WTC11 (cell line): ENCODE measurements around the gene SON.

Experiments used
- CTCF ChIP-seq: fragments of 200-600 bp; IDR thresholded peaks from 2 replicates; pipeline ENCODE4 v1.8.0; 2022; ENCODE audit warnings: antibody characterized with exemption
- ELF4 ChIP-seq: sonication (generic); formaldehyde crosslinking; IDR thresholded peaks from 2 replicates; pipeline ENCODE4 v1.8.1; 2022; ENCODE audit warnings: low read depth, mild to moderate bottlenecking, moderate library complexity, missing genetic modification reagents
- HMGXB4 ChIP-seq: sonication (generic); formaldehyde crosslinking; IDR thresholded peaks from 2 replicates; pipeline ENCODE4 v1.8.1; 2023; ENCODE audit warnings: mild to moderate bottlenecking, moderate library complexity, missing genetic modification reagents
- MLX ChIP-seq: sonication (generic); formaldehyde crosslinking; IDR thresholded peaks from 2 replicates; pipeline ENCODE4 v1.8.1; 2023; ENCODE audit warnings: mild to moderate bottlenecking, missing genetic modification reagents, moderate library complexity
- NFYB ChIP-seq: sonication (generic); formaldehyde crosslinking; conservative IDR thresholded peaks from 2 replicates; pipeline ENCODE4 v1.8.0; 2022; ENCODE audit warnings: low read depth, missing genetic modification reagents
- TP53 ChIP-seq: sonication (generic); formaldehyde crosslinking; IDR thresholded peaks from 2 replicates; pipeline ENCODE4 v1.8.1; 2023; ENCODE audit warnings: mild to moderate bottlenecking, missing genetic modification reagents
- USF2 ChIP-seq: sonication (generic); formaldehyde crosslinking; IDR thresholded peaks from 2 replicates; pipeline ENCODE4 v1.8.1; 2023; ENCODE audit warnings: mild to moderate bottlenecking, missing genetic modification reagents, moderate library complexity
- ZNF416 ChIP-seq: fragments of 250-450 bp; sonication (Bioruptor Pico); IDR thresholded peaks from 2 replicates; pipeline ENCODE4 v1.9.0; 2021; ENCODE audit warnings: mild to moderate bottlenecking, inconsistent platforms

GRCh38 chr21:33511639-33512038 lies 31.2 kb upstream of the SON start:
- TF ChIP-seq MLX (CRISPR knock-in tag) (no peak), HMGXB4 (CRISPR knock-in tag) (no peak), TP53 (CRISPR knock-in tag) (no peak), CTCF (no peak), ELF4 (no peak), ZNF416 (CRISPR knock-in tag) (no peak), USF2 (CRISPR knock-in tag) (no peak), NFYB (no peak)
